Measurements from ENCODE around the gene SH3BP2. TPM values are rescaled to one million over a fixed set of nuclear protein-coding genes. Genes with fewer than 3 reads are reported as not detected.

Gene SH3BP2
- 42.8 TPM for polyA plus RNA-seq (2012; ENCODE audit: insufficient read length, low read depth)

GRCh38 chr4:2792711-2793585, at the start of gene SH3BP2:
Gene SH3BP2 (plus strand): TSS chr4:2793085. CDS start chr4:2820618, 27,533 bp downstream.
- TF ChIP-seq FOXP2 (optimal IDR thresholded peaks at IDR 0.05; ENCODE audit: borderline replicate concordance, extremely low read depth, extremely low read length, insufficient read depth) (no peak), POLR2AphosphoS5 (IDR thresholded peaks at IDR 0.05; ENCODE audit: low read depth, low read length) (no peak), SIN3A (IDR thresholded peaks at IDR 0.05; ENCODE audit: borderline replicate concordance, insufficient read depth, low read length) (no peak), TAF1 (IDR thresholded peaks at IDR 0.05; ENCODE audit: borderline replicate concordance, insufficient read depth, low read length) (no peak)
- TF ChIP-seq, protein P1, sequence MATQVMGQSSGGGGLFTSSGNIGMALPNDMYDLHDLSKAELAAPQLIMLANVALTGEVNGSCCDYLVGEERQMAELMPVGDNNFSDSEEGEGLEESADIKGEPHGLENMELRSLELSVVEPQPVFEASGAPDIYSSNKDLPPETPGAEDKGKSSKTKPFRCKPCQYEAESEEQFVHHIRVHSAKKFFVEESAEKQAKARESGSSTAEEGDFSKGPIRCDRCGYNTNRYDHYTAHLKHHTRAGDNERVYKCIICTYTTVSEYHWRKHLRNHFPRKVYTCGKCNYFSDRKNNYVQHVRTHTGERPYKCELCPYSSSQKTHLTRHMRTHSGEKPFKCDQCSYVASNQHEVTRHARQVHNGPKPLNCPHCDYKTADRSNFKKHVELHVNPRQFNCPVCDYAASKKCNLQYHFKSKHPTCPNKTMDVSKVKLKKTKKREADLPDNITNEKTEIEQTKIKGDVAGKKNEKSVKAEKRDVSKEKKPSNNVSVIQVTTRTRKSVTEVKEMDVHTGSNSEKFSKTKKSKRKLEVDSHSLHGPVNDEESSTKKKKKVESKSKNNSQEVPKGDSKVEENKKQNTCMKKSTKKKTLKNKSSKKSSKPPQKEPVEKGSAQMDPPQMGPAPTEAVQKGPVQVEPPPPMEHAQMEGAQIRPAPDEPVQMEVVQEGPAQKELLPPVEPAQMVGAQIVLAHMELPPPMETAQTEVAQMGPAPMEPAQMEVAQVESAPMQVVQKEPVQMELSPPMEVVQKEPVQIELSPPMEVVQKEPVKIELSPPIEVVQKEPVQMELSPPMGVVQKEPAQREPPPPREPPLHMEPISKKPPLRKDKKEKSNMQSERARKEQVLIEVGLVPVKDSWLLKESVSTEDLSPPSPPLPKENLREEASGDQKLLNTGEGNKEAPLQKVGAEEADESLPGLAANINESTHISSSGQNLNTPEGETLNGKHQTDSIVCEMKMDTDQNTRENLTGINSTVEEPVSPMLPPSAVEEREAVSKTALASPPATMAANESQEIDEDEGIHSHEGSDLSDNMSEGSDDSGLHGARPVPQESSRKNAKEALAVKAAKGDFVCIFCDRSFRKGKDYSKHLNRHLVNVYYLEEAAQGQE (IDR thresholded peaks at IDR 0.05; ENCODE audit: insufficient read depth in 1 of 2, low read depth in 2 of 2, low read length in 2 of 2), result no peak

DNA sequence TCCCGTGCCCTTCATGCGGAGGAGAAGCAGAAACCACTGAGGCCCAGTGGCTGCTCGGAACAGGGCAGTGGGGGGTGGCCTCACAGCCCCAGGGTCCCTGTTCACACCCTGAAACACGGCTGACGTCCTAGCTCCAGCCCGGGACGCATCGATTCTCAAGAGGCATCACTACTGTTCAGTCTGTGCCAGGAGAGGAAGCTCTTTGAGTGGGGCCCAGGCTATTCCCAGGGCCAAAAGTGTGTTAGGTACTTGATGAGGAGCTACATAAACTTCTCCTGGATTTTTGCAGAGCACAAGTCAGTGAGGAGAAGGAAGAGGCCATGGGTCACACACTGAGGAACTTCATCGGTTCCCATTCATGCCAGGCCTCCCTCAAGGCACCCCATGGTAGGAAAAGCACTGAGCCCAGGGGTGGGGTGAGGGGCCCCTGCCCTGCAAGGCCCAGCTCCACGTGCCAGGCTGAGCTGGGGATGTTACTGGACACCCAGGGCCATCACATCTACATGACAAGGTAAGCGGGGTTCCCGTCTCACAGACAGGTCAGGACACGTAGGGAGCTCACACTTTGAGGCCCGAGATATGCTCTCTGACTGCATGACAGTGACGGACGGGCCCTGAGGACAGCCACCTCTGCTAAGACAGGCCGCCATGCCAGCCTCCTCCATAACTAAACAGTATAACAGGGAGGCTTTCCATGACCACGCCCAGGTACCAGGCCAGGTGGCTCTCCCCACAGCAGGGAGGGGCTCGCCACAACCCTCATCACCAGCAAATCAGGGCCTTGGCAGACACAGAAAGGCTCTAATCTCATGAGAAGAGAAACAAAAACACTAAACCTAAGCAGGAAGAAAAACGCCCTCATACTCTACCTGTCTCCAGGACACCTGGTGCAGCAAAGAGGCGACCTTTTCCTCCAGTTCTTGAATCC, 49.1 kb upstream of the SH3BP2 start:
- TF ChIP-seq POLR2AphosphoS5 (IDR thresholded peaks at IDR 0.05; ENCODE audit: low read depth, low read length), result no peak
- no peak for TF ChIP-seq SIN3A (IDR thresholded peaks at IDR 0.05; ENCODE audit: borderline replicate concordance, insufficient read depth, low read length)
- TF ChIP-seq, protein P1 (IDR thresholded peaks at IDR 0.05; ENCODE audit: insufficient read depth in 1 of 2, low read depth in 2 of 2, low read length in 2 of 2), result no peak
- no peak for TF ChIP-seq TAF1 (IDR thresholded peaks at IDR 0.05; ENCODE audit: borderline replicate concordance, insufficient read depth, low read length)
- TF ChIP-seq FOXP2 (optimal IDR thresholded peaks at IDR 0.05; ENCODE audit: borderline replicate concordance, extremely low read depth, extremely low read length, insufficient read depth), result no peak

DNA sequence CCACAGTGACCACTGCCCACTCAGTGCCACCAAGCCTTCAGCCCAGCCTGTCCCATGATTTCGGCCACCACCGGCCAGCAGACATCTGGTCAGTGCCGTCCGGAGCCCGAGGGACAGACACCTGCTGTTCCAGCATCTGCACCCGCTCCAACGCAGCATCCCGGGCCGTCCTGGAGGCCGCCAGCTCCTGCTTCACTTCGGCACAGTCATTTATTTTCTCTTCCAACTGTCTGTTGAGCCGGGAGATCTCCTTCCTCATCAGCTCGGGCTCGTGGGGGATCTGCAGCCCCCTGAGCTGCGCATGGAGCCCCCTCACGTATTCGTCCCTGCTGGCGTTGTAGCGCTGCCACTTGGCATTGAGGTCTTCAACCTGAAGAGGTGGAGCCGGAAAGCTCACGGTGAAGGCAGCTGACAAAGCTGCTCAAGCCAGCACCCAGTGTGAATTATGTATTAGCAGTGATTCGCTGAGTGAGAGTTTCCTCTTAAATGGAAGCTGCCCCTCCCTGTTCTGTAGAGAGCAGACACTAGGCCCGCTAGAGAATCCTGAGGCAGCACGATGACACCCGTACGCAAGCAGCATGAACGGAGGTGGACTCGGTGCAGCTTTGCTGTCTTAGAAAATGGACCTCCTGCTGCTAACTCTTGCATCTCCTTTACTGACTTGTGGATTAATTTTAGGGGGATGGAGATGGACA, 48.2 kb upstream of the SH3BP2 start:
- TF ChIP-seq POLR2AphosphoS5 (IDR thresholded peaks at IDR 0.05; ENCODE audit: low read depth, low read length), result no peak
- TF ChIP-seq, protein P1 (IDR thresholded peaks at IDR 0.05; ENCODE audit: insufficient read depth in 1 of 2, low read depth in 2 of 2, low read length in 2 of 2), result no peak
- TF ChIP-seq TAF1 (IDR thresholded peaks at IDR 0.05; ENCODE audit: borderline replicate concordance, insufficient read depth, low read length), result no peak
- TF ChIP-seq SIN3A (IDR thresholded peaks at IDR 0.05; ENCODE audit: borderline replicate concordance, insufficient read depth, low read length), result no peak
- TF ChIP-seq FOXP2 (optimal IDR thresholded peaks at IDR 0.05; ENCODE audit: borderline replicate concordance, extremely low read depth, extremely low read length, insufficient read depth), result no peak

GRCh38 chr4:2745516-2745915, 47.4 kb upstream of the SH3BP2 start:
- TF ChIP-seq TAF1 (IDR thresholded peaks at IDR 0.05; ENCODE audit: borderline replicate concordance, insufficient read depth, low read length) (no peak), POLR2AphosphoS5 (IDR thresholded peaks at IDR 0.05; ENCODE audit: low read depth, low read length) (no peak), SIN3A (IDR thresholded peaks at IDR 0.05; ENCODE audit: borderline replicate concordance, insufficient read depth, low read length) (no peak), FOXP2 (optimal IDR thresholded peaks at IDR 0.05; ENCODE audit: borderline replicate concordance, extremely low read depth, extremely low read length, insufficient read depth) (no peak)
- TF ChIP-seq, protein P1 (IDR thresholded peaks at IDR 0.05; ENCODE audit: insufficient read depth in 1 of 2, low read depth in 2 of 2, low read length in 2 of 2), result no peak

Data from PFSK-1 (cell line).